HG02884 (cell line): ENCODE data around the gene GINS3.

Experiments used
- ATAC-seq: cut with Tn5 transposase; IDR thresholded peaks from one replicate; pipeline ENCODE4 v1.9.1; 2021; ENCODE audit warnings: mild to moderate bottlenecking, moderate library complexity; ENCODE audit not compliant: unreplicated experiment

GINS3 gene

DNA sequence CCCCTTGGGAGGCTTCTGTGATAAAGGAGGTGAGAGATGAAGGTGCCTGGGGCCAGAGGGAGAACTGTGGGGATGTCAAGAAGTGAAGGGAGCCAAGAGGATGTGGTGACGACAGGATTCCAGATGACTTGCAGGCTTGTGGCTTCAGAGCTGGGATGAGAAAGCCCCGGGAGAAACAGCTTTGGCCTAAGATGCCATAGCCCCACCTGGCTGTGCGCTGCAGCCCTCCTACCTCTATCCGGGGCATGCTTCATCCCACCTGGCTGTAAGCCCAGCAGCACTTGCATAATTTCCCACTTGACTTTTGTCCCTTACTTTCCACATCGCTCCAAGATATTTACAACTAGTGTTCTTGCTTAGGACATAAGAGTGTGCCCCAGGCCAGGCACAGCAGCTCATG is 29.3 kb downstream of the GINS3 start:
- no peak for ATAC-seq

DNA sequence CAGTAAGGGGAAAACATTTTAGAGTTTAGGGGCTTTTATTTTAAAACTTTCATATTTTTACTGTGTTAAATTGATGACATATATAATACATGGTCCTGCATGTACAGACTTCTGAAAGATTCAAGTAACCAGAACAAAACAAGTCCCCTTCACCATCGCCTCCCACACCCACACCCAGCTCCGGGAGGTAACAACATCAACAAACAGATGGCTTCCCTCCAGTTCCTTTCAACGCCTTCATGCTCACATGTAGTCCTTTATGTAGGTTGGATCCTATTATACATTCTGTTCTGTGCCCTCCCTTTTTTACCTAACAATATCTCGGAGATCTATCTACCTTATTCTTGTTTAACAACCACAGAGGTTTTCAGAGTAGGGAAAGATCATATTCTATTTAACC is 30.5 kb downstream of the GINS3 start:
- ATAC-seq = no peak

- ATAC-seq = no peak
Measured at GRCh38 chr16:58425245-58425644, 33.0 kb downstream of the GINS3 start.

- ATAC-seq = peak; percentile 73
Measured at GRCh38 chr16:58425756-58426494, 33.7 kb downstream of the GINS3 start.

DNA sequence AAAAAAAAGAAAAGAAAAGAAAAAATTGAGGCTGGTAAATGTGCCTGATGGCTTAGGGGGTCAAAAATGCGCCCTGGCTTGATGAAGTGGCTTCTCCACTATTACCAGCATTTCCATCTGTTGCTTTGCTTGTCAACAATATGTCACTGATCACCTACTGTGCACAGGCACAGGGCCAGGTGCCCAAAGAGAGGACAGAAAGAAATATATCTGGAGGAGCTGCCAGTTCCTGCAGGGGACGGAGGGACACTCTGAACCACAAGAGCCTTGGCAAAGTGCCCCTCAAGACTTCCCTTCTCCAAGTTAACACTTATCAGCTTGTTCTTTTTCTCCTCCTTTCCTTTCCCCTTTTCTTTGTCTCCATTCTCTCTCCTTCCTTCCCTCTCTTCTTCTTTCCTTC is 34.7 kb downstream of the GINS3 start:
- no peak for ATAC-seq

DNA sequence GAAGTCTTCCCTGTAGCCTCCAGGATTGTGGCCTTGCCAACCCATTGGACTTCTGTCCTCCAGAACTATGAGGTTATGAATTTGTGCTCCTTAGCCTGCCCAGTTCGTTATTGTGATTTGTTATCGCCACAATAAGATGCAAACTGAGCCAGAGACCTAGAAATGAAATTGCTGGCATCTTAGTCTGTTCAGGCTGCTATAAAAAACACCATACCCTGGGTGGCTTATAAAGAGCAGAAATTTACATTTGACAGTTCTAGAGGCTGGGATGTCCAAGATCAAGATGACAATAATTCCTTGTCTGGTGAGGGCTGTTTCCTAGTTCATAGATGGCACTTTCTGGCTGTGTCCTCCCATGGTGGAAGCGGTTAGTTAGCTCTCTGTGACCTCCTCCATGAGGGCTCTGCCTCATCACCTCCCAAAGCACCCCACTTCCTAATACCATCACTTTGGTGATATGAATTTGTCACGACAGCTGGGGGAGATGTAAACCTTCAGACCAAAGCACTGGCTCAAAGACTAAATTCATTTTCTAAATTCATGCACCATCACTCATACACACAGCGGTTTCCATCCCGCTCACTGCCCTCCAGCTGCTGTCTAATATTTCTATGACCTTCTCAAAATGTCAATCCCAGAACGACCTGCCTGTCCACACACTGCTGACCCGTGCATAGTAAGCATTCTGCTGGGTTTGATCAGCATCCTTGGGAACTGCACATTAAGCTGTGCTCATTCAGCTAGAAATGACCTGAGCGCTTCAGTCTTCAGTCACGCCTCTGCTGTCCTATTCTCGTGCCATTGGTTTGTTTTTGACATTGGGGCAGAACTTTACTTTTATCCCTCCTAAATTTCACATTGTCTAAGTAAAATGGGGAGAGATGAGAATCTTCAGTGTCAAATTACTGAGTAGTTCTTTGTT is 36.6 kb downstream of the GINS3 start:
- ATAC-seq = no peak

GRCh38 chr16:58430718-58431117 is 38.4 kb downstream of the GINS3 start:
- ATAC-seq = no peak

DNA sequence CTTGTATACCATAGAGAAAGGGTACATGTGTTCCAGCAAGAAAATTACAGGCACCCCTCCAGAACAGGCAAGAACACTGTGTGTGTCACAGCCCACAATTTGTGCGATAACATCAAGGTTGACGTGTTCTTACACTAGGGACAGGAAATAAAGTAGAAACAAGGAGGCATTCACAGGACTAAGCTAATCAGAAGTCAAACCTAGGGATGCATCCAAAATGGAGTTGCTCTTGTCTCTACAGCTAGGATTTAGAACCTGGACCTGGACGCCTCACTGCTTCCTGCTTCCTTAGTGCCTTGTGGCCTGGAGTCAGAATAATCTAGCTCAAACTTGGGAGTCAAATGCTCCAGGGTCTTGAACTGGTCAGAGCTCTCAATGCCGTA is 41.3 kb downstream of the GINS3 start:
- ATAC-seq = no peak

- no peak for ATAC-seq
Measured at GRCh38 chr16:58435779-58436178, 43.5 kb downstream of the GINS3 start.

GRCh38 chr16:58440131-58440530 is 47.9 kb downstream of the GINS3 start:
- no peak for ATAC-seq

DNA sequence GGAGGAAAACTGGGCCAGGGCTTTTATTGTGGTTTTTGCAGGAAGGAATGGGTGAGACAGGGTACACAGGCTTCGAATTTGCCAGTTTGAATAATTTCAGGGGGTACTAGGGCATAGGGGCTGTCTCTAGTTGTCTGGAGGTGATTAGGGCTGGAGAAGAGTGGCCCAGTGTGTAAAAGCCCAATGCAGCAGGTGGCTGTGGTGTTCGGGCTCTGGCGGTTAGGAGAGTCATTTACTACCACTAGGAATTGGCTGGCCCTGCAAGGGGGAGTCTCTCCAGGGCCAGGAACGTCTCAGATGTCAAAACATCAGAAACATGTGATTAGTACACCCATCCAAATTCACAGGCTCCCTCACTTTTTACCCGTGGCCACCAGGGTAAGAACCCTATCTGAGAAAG is 50.3 kb downstream of the GINS3 start:
- ATAC-seq = no peak

DNA sequence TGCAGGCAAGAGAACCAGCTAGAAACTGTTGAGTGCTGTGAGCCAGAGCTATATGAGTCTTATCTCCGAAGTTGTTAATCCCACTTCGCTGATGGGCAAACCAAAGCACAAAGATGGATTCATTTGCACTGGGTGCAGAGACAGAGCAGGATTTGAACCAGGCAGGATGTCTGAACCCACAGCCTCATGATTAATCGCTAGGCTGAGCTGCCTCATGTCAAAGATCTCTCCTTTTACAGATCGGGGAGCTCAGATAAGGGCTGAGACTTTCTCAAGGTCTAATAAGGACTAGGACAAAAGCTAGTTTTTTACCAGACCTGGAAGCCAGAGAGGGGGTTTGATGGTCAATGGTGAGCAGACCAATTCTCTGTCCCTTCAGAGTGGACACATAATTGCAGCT is 51.5 kb downstream of the GINS3 start:
- no peak for ATAC-seq

DNA sequence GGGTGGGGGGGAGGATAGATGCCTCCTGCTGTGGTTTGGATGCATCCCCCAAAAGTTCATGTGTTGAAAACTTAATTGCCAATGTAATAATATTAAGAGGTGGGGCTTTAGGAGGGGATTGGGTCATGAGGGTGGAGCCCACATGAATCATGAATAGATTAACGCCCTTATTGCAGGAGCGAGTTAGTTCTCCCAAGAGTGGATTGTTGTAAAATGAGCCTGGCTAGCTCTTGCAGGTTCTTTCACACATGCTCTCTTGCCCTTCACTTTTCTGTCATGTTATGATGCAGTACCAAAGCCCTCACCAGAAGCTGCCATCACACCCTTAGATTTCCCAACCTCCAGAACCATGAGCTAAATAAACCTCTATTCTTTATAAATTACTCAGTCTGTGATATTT is 52.0 kb downstream of the GINS3 start:
- ATAC-seq = no peak

GRCh38 chr16:58448890-58449289 is 56.6 kb downstream of the GINS3 start:
- ATAC-seq = no peak

- no peak for ATAC-seq
Measured at GRCh38 chr16:58449306-58449705, 57.0 kb downstream of the GINS3 start.

GRCh38 chr16:58449768-58450167 is 57.5 kb downstream of the GINS3 start:
- ATAC-seq = no peak

GRCh38 chr16:58450590-58450989 is 58.3 kb downstream of the GINS3 start:
- ATAC-seq = no peak

GRCh38 chr16:58451265-58451689 is 59.0 kb downstream of the GINS3 start:
- no peak for ATAC-seq

GRCh38 chr16:58451945-58452401 is 59.7 kb downstream of the GINS3 start:
- ATAC-seq = no peak

DNA sequence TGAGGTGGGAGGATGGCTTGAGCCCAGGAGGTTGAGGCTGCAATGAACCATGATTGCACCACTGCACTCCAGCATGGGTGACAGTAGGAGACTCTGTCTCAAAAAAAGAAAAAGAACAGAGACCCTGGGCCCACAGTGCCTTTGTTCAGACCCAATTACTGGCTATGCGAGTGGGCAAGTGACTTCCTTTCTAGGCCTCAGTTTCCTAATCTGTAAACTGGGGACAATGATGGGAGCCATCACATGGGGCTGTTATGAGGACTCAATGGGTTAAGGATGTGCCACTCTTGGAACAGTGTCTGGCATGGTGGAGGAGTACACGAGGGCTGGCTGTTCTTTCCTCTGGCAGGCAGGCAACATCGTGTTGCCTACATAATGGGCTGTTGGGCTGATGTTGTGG is 60.4 kb downstream of the GINS3 start:
- ATAC-seq = no peak

GRCh38 chr16:58454178-58454577 is 61.9 kb downstream of the GINS3 start:
- ATAC-seq = no peak

DNA sequence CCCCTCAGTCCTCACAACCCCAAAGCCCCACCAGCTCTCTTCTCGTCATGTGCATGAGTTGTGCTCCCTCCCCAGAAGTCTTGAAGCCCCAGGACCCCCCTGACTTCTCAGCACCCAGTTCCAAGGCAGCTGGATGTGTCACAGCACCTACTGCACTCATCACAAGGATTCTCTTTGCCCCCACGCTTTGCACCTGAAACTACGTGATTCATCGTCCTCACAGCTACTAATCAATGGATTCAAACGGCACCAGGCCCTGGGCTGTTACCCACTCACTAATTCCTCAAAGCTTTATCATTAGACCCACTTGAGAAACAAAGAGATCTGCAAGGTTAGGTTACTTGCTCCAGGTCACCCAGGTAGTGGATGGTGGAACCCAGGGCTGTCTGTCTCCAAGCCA is 62.6 kb downstream of the GINS3 start:
- ATAC-seq = no peak
